NOMO-1 treated with DMSO at 0.1 percent for 48 hours (cell line): ENCODE data around the gene LHPP.
"Not testable (repeated sequence)": the region's sequence is repeated elsewhere in the genome, so short reads cannot be mapped to it uniquely, and the experiment has no call there.

ENCODE experiments used
- DNase-seq: peaks from one replicate; lab custom pipeline; 2025; ENCODE audit not compliant: unreplicated experiment; lab: John Stamatoyannopoulos, UW

LHPP gene

DNA sequence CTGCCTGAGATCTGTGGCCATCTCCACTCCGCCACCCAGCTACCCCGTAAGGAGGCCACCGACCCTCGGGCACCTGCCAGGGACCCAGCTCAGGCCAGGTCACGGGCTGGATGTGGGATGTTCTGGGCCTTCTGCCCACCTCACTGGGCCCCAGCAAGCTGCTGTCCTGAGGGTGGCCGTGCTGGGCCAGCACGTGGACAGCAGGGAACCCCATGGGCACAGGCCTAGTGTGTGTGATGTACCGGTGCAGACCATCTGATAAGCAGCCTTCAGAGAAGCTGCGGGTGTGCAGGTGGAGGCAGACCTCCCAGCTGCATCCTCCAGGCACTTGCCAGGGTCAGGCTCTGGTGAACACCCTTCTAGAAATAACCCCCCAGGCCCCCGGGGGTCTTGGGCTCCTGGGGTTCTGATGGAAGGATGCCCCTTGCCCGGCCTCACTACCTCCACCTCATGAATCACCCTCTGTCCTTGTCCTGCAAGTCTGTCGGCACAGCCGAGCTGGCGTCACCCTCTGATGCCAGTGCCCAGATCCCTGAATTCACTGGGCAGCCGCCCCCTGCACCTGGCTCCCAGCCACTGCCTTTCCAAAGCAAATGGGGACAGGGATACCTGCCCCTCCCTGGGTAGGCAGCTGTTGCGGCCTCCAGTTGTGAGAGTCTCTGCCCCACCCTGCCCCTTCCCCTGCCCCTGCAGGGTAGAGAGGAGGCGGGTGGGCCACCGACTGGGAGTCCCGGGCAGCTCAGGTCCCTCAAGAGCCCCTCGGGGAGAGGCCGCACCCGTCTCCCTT lies 142.8 kb downstream of the LHPP start:
- no peak for DNase-seq

DNA sequence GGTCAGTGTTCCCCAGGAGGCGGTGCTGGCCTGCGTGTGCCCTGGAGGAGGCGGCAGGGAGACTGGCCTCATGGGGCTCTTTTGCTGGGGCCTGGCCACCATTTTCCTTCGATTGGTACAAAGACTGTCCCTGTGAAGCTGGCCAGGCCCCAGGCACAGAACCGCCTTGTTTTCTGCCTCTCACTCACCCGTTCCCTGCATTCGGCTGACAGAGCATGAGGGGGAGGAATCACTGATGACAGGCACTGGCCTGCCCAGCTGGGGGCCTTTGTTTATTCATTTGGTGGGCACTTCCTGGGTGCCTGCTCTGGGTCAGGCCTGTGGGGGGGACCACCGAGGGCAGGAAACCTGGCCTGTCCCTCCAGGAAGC lies 143.4 kb downstream of the LHPP start:
- no peak for DNase-seq

DNA sequence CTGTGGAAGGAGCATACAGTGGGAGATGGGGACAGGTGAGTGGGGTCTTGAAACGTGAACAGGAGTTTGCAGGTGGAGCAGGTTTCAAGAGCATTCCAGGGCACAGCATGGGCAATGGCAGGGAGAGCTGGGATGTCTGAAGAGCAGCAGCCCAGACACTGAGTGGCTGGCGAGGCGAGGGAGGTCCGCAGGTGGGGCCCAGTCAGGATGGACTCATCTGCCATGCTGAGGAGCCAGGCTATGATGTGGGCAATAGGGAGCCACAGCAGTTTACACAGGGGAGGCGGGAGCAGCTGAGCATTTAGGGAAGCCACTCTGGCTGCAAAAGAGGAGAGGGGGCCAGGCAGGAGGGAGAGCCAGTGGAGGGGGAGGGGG lies 143.8 kb downstream of the LHPP start:
- no peak for DNase-seq

DNA sequence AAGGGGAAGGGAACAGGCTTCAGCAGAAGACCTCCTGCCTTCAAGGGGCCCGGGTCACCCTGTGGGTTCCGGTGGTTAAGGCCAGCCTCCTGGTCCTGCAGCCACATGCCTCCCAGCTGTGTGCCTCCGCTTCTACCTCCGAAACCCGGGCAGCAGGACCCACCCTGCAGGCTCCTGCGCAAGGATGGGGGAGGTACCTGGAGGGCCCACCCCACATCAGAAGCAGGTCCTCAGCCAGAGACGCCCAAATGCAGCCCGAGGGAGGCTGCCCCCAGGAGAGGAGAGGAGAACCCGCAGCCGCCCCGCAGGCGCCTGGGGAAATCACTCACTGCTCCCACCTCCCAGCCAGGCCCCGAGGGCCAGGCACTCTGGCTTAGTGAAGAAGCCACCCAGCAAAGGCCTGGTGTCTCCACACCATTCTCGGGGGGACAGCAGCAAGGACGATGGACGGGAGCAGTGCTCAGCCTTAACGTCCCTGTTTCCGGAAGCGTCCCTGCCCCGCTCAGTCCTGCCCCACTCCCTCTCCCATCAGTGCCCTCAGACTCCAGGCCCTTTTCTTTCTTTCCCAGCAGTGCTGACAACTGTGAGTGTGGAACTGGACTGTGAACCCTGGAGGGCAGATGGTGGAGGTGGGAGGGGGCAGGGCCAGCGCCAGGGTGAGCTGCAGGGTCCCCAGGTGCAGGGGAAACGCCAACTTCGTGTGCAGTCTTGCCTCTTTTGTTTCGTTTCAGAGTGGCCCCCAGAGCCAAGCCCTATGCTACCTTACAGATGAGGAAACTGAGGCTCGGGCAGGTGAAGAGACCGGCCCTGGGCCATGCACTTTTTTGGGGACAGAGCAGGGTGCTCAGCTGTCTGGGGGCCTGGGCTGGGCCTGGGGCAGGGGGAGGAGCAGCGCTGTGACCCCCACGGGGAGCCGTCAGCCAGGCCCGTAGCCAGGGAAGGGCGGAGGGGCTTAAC lies 144.5 kb downstream of the LHPP start:
- DNase-seq = no peak

DNA sequence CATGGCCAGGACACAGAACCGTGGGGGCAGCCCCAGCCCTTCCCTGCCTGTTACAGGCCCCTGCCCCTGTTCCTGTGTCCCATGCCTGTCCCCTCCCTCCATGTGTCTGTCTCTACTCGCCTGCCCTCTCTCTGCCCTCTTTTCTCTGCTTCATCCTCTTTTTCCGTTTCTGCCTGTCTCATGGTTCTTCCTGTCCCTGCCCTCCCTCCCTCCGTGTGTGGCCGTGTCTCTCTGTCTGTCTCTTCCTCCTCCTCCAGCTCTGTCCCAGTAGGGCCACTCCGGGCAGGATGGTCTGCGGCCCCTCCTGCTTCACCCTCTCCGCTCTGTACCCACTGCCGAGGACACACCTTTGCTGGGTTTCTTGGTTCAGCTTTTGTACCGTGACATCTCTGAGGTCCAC lies 145.2 kb downstream of the LHPP start:
- peak; percentile 4 for DNase-seq

DNA sequence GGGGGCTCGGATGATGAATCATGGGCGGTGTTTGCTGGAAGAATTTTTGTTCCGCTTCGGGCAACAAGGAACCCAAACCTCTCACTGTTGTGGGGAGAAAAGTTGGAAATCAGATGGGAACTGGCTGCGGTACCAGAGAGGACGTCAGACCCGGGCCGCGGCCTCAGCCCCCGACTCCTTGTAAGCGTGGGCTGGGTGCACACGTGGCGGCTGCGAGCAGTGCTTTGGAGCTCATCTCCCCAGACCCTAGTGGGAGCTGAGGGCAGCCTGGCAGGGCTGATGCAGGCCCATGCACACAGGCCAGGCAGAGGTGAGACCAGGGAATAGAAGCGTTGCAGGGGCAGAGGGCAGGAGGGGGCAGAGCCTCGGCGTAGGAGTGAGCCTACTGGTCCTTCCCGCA lies 146.1 kb downstream of the LHPP start:
- DNase-seq = no peak

DNA sequence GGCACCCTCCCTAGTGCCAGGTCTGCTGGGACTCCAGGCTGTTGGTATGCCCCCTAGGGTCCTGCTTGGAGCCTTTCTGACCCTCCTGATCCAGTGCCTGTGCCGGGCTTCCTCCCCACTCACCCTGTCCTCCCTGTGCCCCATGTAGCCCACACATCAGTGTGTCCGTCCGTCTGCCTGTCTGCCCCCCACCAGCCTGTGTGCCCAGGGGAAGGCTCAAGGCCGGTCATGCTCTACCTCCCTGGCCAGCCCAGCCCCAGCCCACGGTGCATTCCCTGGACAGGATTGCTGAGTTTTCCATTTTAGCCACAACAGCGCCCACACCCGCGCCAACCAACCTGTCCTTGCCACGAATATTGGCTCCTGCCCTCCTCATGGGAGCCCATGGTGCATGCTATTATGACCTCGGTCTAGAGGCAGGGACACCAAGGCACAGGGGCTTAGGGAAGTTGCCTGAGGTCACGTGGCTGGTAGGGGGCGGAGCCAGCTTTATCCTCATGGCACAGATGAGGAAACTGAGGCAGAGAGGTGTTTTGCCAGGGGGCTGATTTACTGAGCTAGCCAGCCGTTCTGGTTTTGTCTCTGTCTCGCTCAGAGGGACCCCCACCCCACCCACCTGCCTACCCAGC lies 146.6 kb downstream of the LHPP start:
- no peak for DNase-seq

DNA sequence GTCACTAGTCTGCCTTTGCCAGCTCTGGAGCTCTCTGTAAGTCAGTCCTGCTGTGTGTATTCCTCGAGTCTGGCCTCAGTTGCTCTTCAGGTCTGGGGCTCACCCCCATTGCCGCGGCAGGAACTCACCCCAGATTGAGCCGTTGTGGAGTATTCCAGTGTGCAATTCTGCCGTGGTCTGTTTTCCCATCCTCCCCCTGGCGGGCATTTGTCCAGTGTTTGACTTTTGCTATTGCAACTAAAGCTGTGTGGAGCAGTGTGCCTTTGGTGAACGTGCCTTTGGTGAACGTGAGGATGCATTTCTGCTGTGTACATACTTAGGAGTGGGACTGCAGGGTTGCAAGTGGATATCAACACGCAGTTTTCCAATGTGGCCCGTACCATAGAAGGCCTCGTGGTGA lies 148.1 kb downstream of the LHPP start:
- no peak for DNase-seq

DNA sequence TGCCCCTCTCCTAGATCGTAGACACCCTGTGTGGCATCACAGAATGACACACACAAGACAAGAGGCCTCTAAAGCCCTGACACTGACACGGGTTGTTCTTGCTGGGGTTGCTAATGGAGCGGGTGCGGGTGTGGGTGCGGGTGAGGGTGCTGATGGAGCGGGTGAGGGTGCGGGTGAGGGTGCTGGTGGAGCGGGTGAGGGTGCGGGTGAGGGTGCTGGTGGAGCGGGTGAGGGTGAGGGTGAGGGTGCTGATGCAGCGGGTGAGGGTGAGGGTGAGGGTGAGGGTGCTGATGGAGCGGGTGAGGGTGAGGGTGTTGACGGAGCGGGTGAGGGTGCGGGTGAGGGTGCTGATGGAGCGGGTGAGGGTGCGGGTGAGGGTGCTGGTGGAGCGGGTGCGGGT lies 148.6 kb downstream of the LHPP start:
- DNase-seq = not testable (repeated sequence)

DNA sequence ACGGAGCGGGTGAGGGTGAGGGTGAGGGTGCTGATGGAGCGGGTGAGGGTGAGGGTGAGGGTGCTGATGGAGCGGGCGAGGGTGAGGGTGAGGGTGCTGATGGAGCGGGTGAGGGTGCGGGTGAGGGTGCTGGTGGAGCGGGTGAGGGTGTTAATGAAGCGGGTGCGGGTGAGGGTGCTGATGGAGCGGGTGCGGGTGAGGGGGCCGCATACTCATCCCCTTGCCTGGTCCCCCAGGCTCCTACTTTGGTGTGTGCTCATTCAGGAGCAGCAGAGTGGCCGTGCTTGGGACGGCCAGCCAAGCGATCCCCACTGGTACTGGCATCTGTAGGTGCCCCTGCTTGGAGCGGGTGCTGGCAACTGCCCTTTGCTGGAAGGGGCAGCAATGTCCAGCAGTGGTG lies 149.2 kb downstream of the LHPP start:
- not testable (repeated sequence) for DNase-seq

DNA sequence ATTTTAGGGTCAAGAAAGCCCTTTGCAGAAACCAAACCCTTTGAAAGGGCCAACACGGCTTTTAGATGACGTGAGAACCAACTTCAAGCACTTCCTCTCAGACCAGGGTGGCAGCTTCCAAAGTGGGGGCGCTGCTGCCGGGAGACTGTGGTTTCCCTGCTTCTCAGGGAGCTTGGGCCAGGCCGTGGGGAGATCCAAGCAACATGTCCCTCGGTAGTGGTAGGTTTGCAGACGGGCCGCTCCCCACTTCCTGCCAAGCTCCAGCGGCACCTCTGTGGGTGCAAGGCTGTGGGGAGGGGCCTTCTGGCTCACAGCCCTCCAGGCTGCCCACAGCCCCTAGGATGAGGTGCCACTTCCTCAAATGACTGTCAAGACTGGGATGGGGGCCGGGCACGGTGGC lies 150.1 kb downstream of the LHPP start:
- DNase-seq = peak; percentile 34

DNA sequence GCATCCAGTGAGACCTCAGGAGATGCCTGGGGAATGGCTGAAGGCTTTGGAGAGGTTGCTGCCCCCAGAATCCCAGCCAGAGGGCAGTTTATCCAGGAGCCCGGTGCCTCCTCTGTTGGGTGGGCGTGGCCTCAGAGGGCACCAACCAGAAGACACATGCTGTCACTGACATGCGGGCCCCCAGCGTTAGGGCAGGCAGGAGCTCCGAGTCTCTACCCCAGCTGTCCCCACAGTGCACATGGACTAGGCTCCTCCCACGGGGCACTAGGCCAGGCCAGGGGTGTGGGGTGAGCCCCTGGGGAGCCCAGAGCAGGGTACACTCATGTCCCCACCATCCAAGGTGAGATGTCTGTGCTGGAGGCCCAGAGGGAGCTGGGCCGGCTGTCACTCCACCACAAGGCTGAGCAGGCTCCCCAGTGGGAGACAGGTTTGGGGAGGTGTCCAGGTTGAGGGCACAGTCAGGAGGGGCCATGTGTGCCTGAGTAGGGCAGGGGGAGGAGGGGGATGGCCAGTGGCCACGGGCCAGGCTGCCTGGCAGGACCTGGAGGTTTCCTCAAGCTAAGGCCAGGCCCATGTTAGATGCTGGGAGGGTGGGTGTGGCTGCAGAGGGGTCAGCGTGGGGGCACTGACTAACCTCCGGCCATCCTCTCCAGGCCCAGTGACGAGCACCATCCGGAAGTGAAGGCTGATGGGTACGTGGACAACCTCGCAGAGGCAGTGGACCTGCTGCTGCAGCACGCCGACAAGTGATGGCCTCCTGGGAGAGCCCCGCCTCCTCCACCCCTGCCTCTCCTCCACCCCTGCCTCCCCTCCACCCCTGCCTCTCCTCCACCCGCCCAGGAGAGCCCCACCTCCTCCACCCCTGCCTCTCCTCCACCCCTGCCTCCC lies 151.2 kb downstream of the LHPP start:
- DNase-seq = no peak

DNA sequence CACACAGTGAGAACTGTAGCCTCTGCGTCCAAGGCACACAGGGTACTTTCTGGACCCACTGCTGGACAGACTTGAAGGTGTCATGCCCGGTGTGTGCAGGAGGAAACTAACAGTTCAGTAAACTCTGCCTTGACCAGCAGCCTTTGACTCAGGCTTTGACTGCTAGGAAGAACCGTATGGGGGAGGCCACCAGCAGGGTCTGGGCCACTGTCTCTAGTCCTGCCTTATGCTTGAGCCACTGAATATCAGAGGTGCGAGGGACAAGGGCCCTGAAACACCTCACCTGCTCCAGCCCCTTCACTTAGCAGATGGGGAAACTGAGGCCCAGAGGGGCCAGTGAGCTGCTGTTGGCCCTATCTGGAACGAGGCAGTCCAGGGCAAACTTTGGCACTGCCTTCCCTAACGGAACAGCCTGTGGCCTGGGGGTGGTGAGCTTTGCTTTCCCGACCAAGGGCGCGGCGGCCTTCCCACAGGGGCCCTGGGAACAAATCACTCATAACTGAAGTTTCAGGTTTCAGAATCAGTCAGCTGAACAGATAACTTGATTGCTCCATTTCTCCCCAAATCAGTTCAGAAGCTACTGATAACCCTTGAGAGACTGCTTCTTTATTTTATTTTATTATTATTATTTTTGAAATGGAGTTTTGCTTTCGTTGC lies 152.5 kb downstream of the LHPP start:
- DNase-seq = no peak

DNA sequence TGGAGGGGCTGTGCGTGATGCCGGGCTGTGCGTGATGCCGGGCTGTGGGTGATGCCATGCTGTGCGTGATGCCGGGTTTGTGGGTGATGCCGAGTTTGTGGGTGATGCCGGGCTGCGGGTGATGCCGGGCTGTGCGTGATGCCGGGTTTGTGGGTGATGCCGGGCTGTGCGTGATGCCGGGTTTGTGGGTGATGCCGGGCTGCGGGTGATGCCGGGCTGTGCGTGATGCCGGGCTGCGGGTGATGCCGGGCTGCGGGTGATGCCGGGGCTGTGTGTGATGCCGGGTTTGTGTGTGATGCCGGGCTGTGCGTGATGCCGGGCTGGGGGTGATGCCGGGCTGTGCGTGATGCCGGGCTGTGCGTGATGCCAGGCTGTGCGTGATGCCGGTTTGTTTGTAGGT lies 153.6 kb downstream of the LHPP start:
- no peak for DNase-seq

DNA sequence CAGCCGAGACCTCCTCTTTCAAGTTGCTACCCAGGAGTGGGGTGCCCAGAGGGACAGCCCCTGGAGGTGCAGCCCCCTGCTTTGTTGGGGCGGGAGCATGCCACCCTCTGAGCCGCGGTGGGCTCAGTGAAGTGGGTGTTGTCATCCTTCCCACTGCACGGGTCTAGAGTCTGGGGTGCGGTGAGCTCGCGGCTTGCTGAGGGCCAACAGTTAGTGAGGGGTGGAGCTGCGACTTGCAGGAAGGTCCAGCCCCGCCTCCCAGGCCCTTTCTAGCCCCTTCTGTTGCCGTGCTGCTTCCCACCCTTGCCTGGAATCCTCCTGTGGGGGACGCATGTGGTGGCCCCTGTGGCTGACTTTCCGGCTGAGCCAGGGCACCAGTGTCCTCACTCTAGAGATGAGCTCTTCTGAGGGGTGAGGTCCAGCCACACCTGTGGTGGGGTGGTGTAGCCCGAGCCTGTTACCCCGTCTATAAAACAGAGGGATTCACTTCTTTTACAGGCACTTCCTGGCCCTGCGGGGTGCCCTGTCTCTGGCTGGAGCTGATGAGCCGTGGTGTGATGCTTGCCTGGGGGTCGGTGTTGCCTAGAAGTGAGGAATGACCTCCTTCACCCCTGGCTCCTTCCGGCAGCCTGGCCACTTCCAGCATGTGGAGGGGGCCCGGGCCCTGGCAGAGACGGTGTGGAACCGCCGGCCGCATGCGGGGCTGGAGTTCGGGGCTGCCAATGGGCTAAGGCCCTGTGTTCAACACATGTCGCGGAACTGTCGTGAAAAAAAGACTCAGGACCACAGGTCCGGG lies 154.6 kb downstream of the LHPP start:
- DNase-seq = no peak

DNA sequence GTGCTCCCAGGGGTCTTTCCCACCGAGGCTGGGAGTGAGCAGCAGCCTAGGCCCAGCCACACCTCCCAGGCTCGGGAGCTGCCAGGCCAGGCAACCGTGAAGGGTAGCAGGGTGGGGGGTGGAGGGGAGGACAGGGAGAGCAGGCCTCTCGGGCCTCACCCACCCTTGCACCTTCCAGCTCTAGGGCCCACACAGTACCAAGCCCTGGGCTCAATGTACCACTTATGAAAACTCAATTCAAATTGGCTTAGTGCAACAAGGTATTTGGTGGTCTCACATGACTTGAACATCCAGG lies 155.2 kb downstream of the LHPP start:
- DNase-seq = no peak

DNA sequence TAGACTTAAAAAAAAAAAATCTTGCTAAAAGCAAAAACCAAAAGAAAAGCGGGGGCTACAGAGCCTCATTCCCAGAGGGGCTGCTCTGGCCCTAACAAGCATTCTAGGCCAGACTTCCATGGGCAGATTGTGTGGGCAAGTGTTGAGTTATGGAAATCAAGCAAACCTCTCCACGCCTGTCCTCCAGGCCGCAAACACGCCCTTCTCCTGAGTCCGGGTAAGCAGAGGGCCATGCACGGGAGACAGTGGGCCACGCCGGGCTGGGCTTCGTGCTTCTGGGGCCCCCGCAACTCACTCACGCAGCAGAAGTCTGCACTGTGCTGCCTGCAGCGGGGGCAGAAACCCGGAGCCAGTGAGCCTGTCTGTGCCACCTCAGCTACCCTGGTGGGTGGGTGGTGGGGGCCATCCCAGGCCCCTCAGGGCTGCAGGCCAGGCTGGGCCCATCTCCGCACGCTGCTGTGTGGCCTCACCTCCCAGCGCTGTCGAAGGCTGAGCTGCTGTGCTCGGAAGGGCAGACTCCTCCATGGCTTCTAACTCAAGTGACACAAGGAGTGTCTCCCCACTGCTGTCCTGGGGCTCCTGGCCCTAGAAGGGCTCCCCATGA lies 156.9 kb downstream of the LHPP start:
- DNase-seq = no peak

DNA sequence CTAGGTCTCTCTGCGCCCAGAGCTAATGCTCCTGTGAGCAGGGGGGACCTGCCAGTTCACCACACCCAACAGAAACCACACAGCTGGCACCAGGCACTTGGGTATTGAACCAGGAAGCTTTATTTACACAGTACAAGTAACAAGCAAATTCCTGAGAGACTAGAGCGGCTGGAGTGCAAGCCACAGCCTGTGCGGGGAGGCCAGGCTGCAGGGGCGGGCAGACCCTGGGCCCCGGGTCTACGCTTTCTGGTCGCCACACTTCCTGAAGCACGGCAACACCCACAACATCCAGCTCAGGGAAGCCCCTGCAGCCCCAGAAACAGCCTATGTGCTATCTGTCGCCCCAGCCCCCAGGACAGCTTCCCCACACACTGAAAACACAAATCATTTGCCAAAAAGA lies 157.6 kb downstream of the LHPP start:
- no peak for DNase-seq

DNA sequence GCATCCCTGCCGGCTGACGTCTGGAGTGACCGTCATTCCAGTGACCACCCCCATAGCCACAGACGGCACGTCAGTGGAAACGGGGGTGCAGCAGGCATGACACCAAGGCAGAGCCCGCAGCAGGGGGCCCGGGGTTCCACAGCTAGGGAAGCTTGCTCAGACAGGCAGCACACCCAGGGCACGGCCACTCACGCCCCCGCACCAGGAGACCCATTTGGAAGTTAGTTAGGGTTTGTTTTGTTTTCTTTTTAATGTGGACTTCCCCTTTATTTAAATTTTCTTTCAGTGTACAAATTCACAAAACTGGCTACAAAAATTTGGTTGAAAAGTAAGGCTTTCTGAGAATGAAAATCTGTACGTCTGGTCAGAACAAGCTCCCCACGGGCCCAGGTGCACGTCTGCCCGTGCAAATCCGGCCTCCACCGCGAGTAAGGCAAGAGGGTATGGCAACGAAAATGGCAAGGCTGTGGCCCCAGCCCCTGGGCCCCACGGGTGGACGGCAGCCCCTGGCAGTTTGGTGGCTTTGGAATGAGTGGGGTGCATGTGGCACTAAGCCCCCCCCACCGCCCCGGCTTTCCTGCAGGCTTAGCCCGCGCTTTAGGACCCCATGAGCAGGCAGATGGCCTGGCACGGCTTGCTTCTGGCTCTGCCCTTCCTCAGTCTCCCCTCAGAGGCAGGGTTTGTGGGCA lies 158.3 kb downstream of the LHPP start:
- DNase-seq = no peak
